SK-N-MC (cell line): ENCODE data around the gene SMG9.

Experiments used
- EZH2 ChIP-seq: fragments of 200-600 bp; sonication (generic); IDR thresholded peaks from one replicate; pipeline ENCODE4 v1.6.1; 2017; ENCODE audit warnings: antibody characterized with exemption
- POLR2AphosphoS5 ChIP-seq: IDR thresholded peaks from 2 replicates; pipeline ENCODE4 v1.6.1; 2012; ENCODE audit warnings: mild to moderate bottlenecking, low read depth, low read length, borderline replicate concordance

GRCh38 chr19:43687660-43687997, 67.1 kb downstream of the SMG9 start:
- no peak for TF ChIP-seq EZH2
- no peak for TF ChIP-seq POLR2AphosphoS5
